ENCODE results near the gene TRIL. TPM values are rescaled to one million over a fixed set of nuclear protein-coding genes. Genes with fewer than 3 reads are reported as not detected.

TRIL gene
- total and polyA plus RNA-seq, 2 experiments from 2014 or later = 0.95 to 4.5 TPM

DNA sequence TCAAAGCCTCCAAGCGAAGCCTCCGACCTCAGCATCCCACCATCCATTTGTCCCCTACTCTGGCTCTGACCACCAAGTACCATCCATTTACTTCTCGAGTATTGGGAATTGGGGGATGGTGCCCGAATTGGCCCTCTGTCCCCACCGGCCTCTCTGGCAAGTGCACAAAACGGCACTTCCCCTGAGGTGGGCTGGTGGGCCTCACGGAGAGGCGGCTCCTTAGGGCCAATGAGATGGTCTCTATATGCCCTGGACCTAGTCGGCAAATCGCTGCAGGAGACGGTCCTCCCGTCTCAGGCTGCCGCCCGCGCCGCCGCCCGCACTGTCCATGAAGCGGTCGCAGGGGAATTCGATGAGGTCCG, 2.8 kb downstream of the TRIL start:
- H3K27ac ChIP-seq (ENCODE audit: low read depth) = no peak overlapping the region
- H3K9me3 Mint-ChIP-seq = no peaks in the 10 kb centered on the region
- H3K4me2 ChIP-seq = peak overlapping the region; percentile 87
- ATAC-seq = peak; percentile 4
- 0 out of 2 replicates have a peak, but pooled peaks cover 11% of the 10 kb centered on the region for H3F3A ChIP-seq (replicated peaks; ENCODE audit: low read depth)
- H3K36me3 ChIP-seq (ENCODE audit: insufficient read depth) = no peaks in the 10 kb centered on the region
- H3K27me3 ChIP-seq (ENCODE audit: insufficient read depth) = peaks cover 65% of the 10 kb centered on the region
- H3K9me2 ChIP-seq (ENCODE audit: insufficient read depth) = no peaks in the 10 kb centered on the region
- H3K27me3 Mint-ChIP-seq (ENCODE audit: insufficient read depth, low read depth, poor library complexity) = peaks cover 40% of the 10 kb centered on the region
- H3K79me2 ChIP-seq (replicated peaks; ENCODE audit: insufficient read depth) = no peaks in the 10 kb centered on the region
- H3K4me3 ChIP-seq = peak overlapping the region; percentile 70
- no peaks in the 10 kb centered on the region for H3K36me3 Mint-ChIP-seq (ENCODE audit: low read depth)
- no peak for TF ChIP-seq ZNF114 (CRISPR knock-in tag; IDR thresholded peaks at IDR 0.05)
- TF ChIP-seq POLR2AphosphoS5 (IDR thresholded peaks at IDR 0.05; ENCODE audit: low read depth) = no peak
- TF ChIP-seq, protein P1, sequence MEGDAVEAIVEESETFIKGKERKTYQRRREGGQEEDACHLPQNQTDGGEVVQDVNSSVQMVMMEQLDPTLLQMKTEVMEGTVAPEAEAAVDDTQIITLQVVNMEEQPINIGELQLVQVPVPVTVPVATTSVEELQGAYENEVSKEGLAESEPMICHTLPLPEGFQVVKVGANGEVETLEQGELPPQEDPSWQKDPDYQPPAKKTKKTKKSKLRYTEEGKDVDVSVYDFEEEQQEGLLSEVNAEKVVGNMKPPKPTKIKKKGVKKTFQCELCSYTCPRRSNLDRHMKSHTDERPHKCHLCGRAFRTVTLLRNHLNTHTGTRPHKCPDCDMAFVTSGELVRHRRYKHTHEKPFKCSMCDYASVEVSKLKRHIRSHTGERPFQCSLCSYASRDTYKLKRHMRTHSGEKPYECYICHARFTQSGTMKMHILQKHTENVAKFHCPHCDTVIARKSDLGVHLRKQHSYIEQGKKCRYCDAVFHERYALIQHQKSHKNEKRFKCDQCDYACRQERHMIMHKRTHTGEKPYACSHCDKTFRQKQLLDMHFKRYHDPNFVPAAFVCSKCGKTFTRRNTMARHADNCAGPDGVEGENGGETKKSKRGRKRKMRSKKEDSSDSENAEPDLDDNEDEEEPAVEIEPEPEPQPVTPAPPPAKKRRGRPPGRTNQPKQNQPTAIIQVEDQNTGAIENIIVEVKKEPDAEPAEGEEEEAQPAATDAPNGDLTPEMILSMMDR (conservative IDR thresholded peaks at IDR 0.05; ENCODE audit: low read depth in 2 of 2) = no peak
- TF ChIP-seq JUNB (IDR thresholded peaks at IDR 0.05; ENCODE audit: unreplicated experiment) = no peak
- TF ChIP-seq, protein P2, sequence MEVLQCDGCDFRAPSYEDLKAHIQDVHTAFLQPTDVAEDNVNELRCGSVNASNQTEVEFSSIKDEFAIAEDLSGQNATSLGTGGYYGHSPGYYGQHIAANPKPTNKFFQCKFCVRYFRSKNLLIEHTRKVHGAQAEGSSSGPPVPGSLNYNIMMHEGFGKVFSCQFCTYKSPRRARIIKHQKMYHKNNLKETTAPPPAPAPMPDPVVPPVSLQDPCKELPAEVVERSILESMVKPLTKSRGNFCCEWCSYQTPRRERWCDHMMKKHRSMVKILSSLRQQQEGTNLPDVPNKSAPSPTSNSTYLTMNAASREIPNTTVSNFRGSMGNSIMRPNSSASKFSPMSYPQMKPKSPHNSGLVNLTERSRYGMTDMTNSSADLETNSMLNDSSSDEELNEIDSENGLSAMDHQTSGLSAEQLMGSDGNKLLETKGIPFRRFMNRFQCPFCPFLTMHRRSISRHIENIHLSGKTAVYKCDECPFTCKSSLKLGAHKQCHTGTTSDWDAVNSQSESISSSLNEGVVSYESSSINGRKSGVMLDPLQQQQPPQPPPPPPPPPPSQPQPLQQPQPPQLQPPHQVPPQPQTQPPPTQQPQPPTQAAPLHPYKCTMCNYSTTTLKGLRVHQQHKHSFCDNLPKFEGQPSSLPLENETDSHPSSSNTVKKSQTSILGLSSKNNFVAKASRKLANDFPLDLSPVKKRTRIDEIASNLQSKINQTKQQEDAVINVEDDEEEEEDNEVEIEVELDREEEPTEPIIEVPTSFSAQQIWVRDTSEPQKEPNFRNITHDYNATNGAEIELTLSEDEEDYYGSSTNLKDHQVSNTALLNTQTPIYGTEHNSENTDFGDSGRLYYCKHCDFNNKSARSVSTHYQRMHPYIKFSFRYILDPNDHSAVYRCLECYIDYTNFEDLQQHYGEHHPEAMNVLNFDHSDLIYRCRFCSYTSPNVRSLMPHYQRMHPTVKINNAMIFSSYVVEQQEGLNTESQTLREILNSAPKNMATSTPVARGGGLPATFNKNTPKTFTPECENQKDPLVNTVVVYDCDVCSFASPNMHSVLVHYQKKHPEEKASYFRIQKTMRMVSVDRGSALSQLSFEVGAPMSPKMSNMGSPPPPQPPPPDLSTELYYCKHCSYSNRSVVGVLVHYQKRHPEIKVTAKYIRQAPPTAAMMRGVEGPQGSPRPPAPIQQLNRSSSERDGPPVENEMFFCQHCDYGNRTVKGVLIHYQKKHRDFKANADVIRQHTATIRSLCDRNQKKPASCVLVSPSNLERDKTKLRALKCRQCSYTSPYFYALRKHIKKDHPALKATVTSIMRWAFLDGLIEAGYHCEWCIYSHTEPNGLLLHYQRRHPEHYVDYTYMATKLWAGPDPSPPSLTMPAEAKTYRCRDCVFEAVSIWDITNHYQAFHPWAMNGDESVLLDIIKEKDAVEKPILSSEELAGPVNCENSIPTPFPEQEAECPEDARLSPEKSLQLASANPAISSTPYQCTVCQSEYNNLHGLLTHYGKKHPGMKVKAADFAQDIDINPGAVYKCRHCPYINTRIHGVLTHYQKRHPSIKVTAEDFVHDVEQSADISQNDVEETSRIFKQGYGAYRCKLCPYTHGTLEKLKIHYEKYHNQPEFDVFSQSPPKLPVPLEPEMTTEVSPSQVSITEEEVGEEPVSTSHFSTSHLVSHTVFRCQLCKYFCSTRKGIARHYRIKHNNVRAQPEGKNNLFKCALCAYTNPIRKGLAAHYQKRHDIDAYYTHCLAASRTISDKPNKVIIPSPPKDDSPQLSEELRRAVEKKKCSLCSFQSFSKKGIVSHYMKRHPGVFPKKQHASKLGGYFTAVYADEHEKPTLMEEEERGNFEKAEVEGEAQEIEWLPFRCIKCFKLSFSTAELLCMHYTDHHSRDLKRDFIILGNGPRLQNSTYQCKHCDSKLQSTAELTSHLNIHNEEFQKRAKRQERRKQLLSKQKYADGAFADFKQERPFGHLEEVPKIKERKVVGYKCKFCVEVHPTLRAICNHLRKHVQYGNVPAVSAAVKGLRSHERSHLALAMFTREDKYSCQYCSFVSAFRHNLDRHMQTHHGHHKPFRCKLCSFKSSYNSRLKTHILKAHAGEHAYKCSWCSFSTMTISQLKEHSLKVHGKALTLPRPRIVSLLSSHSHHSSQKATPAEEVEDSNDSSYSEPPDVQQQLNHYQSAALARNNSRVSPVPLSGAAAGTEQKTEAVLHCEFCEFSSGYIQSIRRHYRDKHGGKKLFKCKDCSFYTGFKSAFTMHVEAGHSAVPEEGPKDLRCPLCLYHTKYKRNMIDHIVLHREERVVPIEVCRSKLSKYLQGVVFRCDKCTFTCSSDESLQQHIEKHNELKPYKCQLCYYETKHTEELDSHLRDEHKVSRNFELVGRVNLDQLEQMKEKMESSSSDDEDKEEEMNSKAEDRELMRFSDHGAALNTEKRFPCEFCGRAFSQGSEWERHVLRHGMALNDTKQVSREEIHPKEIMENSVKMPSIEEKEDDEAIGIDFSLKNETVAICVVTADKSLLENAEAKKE (CRISPR knock-in tag; IDR thresholded peaks at IDR 0.05) = no peak
- TF ChIP-seq, protein P3, sequence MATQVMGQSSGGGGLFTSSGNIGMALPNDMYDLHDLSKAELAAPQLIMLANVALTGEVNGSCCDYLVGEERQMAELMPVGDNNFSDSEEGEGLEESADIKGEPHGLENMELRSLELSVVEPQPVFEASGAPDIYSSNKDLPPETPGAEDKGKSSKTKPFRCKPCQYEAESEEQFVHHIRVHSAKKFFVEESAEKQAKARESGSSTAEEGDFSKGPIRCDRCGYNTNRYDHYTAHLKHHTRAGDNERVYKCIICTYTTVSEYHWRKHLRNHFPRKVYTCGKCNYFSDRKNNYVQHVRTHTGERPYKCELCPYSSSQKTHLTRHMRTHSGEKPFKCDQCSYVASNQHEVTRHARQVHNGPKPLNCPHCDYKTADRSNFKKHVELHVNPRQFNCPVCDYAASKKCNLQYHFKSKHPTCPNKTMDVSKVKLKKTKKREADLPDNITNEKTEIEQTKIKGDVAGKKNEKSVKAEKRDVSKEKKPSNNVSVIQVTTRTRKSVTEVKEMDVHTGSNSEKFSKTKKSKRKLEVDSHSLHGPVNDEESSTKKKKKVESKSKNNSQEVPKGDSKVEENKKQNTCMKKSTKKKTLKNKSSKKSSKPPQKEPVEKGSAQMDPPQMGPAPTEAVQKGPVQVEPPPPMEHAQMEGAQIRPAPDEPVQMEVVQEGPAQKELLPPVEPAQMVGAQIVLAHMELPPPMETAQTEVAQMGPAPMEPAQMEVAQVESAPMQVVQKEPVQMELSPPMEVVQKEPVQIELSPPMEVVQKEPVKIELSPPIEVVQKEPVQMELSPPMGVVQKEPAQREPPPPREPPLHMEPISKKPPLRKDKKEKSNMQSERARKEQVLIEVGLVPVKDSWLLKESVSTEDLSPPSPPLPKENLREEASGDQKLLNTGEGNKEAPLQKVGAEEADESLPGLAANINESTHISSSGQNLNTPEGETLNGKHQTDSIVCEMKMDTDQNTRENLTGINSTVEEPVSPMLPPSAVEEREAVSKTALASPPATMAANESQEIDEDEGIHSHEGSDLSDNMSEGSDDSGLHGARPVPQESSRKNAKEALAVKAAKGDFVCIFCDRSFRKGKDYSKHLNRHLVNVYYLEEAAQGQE (IDR thresholded peaks at IDR 0.05; ENCODE audit: unreplicated experiment) = no peak
- no peak for TF ChIP-seq CREB1 (CRISPR knock-in tag; IDR thresholded peaks at IDR 0.05; ENCODE audit: low read depth)
- TF ChIP-seq NANOG (IDR thresholded peaks at IDR 0.05; ENCODE audit: borderline replicate concordance) = no peak
- no peak overlapping the region for H3K27ac Mint-ChIP-seq
- H4K20me1 ChIP-seq (replicated peaks; ENCODE audit: insufficient read depth) = no peaks in the 10 kb centered on the region; the same call in 1 of the 2 replicates
- peaks cover 32% of the 10 kb centered on the region for H3K4me1 Mint-ChIP-seq
- peak overlapping the region; percentile 64 for H3K4me3 Mint-ChIP-seq
- peak; percentile 49 for DNase-seq (ENCODE audit: low spot score)
- peaks cover 18% of the 10 kb centered on the region for H3K4me1 ChIP-seq (ENCODE audit: insufficient read depth)
- peak overlapping the region; percentile 99 for H2AFZ ChIP-seq

Measured in GM23338 (cell line).